Body of pancreas (tissue), 4 donors: ENCODE measurements around the gene KCNH1.

Experiments
- POLR2A ChIP-seq, 3 donors: fragments of 450-650 bp; IDR thresholded peaks; one replicate each; pipeline ENCODE4 v1.6.1; 2016; ENCODE audit warnings: antibody characterized with exemption in 3 of 3, mild to moderate bottlenecking in 2 of 3
- TF ChIP-seq, protein P1 (sequence below), 7 experiments: fragments of 450-650 bp in 4 of 7; fragments of 200-600 bp in 3 of 7; sonication (generic) in 3 of 7; IDR thresholded peaks; one replicate each; pipeline ENCODE4 v1.5.1; 2016 to 2019; ENCODE audit warnings: antibody characterized with exemption in 7 of 7

DNA sequence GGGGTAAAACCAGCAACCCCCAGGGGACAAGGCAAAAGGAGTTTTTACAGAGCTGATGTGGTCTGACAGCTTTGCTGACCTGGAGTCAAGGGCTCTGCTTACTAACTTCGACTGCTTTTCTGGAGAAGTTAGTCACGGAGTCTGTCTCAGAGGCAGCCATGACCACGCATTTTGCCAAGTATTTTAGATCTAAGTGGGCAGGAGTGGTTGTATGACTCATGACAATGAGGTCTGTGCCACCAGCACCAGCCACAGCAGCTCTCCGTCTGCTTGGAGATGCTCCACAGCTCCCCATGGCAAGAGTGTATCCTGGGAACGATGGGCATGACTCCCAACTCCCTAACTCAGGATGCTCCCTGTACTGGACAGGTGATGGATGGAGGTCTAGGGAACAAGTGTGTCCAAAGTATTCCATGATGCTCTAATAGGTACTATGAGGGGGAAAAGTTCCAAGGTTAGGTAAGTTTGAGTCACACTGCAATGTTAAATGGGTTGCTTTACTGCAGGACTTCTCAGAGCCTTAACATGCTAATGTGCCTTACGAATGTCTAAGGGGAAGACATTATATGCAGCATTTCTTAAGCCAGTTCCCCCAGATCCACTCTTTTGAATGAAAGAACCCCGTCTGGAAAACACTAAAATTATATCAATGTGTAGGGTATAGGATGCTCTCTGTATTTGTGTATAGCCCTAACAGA, 446.2 kb downstream of the KCNH1 start:
- TF ChIP-seq, protein P1, sequence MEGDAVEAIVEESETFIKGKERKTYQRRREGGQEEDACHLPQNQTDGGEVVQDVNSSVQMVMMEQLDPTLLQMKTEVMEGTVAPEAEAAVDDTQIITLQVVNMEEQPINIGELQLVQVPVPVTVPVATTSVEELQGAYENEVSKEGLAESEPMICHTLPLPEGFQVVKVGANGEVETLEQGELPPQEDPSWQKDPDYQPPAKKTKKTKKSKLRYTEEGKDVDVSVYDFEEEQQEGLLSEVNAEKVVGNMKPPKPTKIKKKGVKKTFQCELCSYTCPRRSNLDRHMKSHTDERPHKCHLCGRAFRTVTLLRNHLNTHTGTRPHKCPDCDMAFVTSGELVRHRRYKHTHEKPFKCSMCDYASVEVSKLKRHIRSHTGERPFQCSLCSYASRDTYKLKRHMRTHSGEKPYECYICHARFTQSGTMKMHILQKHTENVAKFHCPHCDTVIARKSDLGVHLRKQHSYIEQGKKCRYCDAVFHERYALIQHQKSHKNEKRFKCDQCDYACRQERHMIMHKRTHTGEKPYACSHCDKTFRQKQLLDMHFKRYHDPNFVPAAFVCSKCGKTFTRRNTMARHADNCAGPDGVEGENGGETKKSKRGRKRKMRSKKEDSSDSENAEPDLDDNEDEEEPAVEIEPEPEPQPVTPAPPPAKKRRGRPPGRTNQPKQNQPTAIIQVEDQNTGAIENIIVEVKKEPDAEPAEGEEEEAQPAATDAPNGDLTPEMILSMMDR (IDR thresholded peaks at IDR 0.05), result no peak
- no peak for TF ChIP-seq POLR2A (IDR thresholded peaks at IDR 0.05)
